GM18517 (cell line): ENCODE results near the gene HSH2D.
A peak's percentile ranks its signal among the peaks of the same experiment; 100 is the strongest.
"Not testable (repeated sequence)": the region's sequence is repeated elsewhere in the genome, so short reads cannot be mapped to it uniquely, and the experiment has no call there.

Experiments used
- ATAC-seq: cut with Tn5 transposase; IDR thresholded peaks from one replicate; pipeline ENCODE4 v1.9.1; 2021; ENCODE audit warnings: mild to moderate bottlenecking, moderate library complexity; ENCODE audit not compliant: unreplicated experiment

HSH2D gene

DNA sequence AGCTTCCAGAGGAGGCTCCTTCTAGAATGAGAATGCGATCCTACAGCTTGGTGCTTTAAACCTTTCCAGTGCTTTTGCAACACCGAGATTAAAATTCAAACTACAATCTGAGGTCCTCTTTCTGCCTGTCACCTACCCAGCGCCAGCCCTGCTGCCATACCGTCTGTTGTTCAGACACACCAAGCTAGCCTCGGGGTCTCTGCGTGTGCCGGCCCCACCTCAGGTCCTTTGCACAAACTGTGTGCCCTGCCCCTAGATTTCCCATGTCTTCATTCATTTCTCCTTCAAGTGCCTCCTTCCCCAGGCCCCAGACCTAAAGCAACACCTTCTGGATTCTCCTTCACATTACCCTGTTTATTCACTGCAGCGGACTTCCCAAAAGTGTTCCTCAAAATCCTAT, 11.1 kb downstream of the HSH2D start:
- no peak for ATAC-seq

DNA sequence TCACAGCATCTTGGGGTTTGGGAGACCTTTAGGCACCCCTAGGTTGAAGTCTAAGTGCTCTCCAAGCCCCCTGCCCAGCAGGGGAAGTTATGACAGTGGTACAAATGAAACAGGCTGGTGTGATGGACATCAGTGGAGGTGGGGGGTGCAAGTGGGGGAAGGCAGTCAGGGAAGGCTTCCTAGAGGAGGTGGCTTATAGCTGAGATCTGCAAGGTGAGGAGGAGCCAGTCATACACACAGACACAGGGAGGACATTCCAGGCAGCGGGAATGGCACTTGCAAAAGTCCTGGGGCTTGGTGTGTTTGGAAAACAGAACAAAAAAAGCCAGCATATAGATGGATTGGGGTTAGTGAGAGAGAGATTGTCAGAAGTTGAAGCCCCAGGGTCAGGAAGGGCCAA, 11.6 kb downstream of the HSH2D start:
- ATAC-seq: no peak

DNA sequence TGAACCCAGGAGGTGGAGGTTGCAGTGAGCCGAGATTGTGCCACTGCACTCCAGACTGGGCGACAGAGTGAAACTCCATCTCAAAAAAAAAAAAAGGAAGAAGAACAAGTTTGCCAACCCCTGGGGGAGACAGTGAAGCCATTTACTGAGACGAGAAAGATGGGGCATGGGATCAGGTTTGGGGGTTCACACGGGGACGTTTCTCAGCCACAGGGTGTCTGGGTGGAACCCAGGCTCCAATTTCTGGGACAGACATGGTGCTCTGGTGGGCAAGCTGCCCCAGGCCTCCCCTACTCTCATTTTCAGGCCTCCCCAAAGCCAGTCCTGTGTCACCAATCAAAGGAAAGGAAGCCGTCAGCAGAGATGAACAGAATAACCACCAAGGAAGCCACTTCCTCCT, 13.4 kb downstream of the HSH2D start:
- ATAC-seq: no peak

DNA sequence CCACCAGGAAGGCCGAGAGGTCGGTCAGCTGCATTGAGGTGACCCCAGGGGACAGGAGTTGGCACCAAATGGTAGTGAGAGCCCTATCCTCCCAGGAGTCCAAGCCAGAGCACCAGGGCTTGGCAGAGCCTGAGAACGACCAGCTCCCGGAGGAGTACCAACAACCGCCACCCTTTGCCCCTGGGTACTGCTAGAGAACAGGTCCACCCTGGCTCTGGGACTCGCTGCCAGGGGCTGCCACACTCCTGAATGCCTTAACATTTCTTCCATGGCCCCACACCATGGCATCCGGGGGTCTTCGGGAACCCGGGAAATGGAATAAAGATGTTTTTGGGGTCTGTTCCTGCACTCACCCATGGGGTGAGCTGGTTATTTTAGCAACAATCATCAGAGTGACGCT, 14.1 kb downstream of the HSH2D start:
- no peak for ATAC-seq

DNA sequence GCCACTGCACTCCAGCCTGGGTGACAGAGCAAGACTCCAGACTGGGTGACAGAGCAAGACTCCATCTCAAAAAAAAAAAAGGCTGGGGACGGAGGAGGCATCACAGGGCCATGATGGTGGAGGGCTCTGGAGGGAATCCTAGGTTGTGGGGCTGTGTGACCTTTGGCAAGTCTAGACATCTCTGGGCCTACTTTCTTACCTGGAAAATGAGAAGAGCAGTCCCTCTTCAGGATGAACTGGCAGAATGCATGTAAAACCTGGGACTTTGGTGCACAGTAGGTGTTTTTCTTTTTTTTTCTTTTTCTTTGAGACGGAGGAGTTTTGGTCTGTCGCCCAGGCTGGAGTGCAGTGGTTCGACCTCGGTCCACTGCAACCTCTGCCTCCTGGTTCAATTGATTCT, 16.2 kb downstream of the HSH2D start:
- no peak for ATAC-seq

DNA sequence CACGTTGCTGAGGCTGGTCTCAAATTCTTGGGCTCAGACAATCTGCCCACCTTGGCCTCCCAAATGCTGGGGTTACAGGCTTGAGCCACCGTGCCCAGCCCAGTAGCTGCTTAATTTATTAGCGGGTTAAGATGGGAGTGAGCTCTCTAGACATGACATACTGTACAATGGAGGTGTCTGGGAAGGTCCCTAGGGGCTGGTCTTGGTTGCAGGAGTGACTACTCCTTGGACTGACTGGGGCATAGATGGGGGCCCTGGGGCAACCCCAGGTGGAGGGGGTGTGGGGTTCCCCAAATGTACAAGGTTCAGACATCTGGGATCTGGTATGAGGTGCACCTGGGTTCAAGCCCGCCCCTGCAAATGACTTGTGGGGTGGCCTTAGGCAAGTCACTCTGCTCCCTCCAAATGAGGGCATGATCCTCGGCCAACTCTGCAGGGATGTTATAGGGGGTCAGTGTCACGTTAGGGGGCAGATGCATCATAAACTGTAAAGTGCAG, 17.0 kb downstream of the HSH2D start:
- ATAC-seq: no peak

DNA sequence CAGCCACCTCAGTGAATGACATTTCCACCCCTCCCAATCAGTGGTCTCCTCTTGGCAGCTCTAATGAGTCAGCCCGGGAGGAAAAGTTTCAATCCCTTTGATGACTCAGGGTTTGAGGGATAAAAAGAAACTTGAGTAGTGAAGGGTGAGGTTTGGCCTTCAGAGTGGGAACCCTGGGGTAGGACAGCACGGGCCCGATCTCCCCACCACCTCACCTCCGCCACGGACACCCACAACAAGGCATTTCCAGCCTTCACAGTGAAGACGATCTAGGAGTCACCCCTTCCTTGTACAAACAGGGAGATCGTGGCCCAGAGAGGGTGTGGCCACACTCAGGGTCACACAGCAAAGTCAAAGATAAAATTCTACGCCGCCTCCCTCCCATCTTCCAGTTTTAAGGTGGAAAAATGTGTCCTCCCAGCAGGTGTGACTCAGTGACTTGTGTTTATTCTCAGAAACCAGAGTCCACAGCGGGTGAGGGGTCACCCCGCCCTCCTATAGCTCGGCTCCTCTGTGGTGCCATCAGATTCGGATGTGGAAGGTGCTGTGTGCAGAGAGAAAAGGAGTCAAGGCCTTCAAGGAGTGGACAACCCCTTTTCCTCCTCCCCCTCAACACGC, 17.6 kb downstream of the HSH2D start:
- no peak for ATAC-seq

DNA sequence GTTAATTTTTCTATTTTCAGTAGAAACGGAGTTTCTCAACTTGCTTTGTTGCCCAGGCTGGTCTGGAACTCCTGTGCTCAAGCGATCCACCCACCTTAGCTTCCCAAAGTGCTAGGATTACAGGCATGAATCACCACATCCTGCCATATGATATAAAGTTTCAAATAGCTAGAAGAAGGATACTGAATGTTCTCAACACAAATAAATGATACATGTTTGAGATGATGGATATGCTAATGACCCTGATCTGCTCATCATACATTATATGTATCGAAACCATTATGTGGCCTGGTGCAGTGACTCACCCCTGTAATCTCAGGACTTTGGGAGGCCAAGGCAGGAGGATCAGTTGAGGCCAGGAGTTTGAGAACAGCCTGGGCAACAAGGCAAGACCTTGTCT, 18.4 kb downstream of the HSH2D start:
- no peak for ATAC-seq

DNA sequence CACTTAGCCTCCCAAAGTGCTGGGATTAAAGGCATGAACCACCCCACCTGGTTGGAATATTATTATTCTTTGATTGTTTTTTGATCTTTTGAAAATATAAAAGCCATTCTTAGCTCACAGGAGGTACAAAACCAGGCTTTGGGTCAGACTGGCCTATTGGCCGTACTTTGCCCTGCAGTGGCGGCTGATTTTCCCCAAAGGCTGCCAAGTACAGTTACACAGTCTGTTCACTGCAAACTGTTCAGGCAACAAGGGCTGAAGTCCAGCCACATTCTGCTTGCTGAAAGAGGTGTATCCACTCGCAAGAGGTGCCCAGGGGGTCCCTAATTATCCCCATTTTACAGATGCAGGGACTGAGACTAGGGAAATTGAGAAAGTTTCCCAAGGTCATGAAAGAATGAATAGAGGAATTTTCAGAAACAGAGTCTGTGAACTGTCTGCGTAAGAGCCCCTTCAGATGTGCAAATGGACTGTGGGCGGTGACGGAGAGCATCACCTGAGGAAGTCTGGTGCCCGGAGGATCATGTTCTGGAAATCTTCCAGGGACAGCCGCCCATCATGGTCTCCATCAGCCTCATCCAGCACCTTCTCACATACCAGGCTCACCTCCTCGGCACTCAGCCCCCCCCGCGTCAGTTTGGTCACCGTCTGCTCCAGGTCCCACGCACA, 20.9 kb downstream of the HSH2D start:
- ATAC-seq: no peak

DNA sequence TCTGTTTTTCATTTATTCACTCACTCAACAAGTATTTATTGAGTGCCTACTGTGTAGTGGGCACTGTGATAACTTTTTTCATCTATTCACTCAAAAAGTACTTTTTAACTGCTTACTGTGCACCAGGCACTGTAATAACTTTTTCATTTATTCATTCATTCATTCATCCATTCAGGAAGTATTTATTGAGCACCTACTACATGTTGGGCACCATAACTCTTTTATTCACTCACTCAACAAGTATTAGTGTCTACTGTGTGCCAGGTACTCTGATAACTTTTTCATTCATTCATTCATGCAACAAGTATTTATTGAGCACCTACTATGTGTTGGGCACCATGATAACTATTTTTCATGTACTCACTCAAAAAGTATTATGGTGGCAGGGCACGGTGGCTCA, 22.9 kb downstream of the HSH2D start:
- no peak for ATAC-seq

DNA sequence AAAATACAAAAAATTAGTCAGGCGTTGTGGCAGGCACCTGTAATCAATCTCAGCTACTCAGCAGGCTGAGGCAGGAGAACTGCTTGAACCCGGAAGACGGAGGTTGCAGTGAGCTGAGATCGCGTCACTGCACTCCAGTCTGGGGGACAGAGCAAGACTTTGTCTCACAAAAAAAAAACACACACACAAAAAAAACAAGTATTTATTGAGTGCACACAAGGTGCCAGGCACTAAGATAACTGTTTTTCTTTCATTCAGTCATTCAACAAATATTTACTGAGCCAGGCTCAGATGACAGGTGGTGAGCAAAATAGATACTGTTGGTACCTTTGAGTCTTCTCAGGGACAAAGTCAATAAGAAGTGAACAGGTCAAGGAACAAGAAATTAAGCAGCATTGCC, 23.6 kb downstream of the HSH2D start:
- no peak for ATAC-seq

DNA sequence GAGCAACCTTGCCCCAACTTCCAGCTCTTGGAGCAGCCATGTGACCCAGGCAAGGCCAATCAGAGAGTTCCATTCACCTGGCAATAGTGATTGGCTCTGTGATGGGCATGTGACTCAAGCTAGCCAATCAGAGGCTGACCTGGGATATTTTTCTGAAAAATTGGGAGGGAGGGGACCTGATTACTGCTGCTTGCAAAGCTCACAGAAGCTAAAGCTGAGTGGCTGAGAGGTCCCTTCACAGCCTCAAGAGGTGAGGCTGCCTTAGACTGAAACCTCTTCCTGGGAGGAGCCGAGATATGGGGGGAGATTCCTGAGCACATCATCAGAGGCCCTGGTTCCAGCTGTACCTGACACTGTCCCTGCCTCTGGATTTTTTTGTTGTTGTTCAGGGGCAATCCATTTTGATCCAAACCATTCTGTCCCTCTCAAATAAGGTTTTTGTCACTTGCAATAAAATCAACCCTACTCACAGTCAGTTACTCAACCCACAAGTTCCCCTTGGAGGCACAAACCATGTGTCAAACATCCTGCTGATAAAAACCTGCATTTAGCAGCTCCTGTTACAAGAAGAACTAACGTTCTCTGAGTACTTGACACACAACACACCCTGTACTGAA, 25.1 kb downstream of the HSH2D start:
- no peak for ATAC-seq

DNA sequence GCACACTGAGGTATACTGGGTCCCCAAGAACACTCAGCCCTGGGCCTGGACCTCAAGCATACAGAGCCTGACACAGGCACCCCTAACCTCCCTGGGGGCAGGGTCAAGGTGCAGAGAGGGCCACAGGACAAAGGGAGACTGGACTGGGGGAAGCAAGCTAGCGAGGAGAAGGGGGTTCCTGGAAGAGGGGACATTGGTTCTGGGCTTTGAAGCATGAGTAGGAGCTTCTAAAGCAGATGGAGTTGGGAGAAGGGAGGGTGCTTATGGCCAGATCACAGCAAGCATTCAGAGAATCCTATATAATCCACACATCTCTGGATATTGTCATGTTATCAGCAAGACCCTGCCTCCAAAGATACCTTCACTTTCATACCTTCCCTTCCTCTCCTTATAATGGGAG, 26.6 kb downstream of the HSH2D start:
- ATAC-seq: no peak

DNA sequence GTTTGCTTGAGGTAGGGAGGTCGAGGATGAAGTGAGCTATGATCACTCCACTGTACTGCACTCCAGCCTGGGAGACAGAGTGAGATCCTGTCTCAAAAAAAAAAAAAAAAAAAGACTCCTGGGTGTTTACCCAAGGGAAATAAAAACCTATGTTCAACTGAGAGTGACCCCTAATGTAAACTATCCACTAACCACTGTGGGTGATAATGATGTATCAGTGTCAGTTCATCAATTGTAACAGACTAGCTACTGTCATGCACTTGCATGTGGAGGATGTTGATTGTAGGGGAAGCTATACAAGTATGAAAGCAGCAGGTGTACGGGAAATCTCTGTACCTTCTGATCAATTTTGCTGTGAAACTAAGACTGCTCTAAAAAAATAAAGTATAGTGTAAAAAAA, 32.5 kb downstream of the HSH2D start:
- peak; percentile 61 for ATAC-seq

DNA sequence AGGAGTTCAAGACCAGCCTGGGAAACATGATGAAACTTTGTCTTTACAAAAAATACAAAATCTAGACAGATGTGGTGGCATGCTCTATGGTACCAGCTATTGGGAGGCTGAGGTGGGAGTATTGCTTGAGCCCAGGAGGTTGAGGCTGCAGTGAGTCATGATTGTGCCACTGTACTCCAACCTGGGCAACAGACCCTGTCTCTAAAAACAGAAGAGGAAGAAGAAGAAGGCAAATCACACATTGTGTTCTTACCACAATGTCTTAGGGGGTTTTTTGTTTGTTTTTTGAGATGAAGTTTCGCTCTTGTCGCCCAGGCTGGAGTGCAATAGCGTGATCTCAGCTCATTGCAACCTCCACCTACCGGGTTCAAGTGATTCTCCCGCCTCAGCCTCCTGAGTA, 35.4 kb downstream of the HSH2D start:
- not testable (repeated sequence) for ATAC-seq

DNA sequence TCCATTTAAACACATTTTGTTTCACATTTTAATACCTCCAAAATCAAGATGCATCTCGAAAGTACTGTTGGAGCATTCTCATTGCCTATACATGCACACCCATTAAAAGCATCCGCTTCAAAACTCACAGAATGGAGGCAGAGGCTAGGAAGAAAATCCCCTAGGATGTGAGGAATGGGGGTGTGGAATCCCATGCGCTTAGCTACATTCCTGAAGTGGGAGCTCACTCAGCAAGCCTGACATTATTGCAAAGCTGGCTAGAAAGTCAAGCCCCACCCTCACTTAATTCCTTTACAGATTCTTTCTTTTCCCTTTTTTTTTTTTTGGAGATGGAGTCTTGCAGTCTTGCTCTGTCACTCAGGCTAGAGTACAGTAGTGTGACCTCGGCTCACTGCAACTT, 37.1 kb downstream of the HSH2D start:
- ATAC-seq: no peak

DNA sequence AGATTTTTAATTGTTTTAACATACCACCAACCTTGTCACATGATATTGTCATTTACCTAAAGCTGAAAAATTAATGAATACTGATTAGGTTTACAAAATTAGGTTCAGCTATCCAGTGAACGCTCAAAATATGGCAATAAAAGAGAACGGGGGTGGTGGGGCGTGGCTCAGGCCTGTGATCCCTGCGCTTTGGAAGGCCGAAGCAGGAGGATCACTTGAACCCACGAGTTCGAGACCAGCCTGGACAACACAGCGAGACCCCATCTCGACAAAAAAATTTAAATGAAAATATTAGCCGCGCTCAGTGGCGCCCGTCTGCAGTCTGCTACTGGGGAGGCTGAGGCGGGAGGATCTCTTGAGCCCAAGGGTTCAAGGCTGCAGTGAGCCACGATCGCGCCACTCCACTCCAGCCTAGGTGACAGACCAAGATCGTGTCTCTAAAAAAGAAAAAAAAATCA, 41.2 kb downstream of the HSH2D start:
- ATAC-seq: peak; percentile 8

DNA sequence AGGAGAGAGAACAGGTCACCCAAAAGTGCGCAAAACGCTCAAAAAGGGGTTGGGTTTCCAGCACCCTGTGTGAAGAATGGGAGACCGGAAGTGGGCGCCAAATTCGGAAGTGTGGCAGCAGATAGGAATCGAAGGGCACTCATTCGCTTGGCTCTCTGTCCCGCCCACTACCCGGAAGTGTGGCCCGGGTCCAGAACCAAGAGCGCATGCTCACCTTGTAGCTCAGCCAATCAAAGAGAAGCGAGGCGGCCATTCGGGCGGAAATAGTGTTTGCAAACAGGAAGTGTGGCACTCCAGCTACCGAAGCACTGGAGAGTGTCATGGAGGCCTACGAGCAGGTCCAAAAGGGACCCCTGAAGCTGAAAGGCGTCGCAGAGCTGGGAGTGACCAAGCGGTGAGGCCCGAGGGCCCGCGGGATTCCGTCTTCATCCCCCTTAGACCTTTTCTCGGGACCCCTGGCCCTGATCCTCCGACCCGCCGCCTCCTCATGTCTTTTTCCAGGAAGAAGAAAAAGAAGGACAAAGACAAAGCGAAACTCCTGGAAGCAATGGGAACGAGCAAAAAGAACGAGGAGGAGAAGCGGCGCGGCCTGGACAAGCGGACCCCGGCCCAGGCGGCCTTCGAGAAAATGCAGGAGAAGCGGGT, 41.8 kb downstream of the HSH2D start, which contains the start of gene FAM32A:
Gene FAM32A, plus strand, starts transcription at position 288 of the 645 bp plus-strand sequence. Its CDS starts 33 bp downstream, at position 321.
- ATAC-seq: peak; percentile 79

DNA sequence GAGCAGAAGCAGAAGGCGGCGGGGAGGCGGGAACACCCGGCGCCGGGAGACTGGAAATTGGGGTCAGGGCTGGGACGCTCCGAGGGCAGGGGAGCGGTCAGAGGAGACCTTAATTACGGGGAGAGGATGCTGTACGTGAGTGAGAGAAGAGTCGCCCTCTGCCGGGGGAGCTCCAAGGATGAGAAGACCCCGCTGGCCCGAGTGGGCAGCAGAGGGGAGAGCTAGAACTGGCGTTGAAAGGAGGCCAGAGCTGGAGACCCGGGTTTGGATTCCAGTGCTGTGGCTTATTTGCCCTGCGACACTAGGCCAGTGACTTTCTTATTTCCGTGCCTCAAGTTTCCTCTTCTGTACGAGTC, 42.3 kb downstream of the HSH2D start:
- ATAC-seq: no peak

DNA sequence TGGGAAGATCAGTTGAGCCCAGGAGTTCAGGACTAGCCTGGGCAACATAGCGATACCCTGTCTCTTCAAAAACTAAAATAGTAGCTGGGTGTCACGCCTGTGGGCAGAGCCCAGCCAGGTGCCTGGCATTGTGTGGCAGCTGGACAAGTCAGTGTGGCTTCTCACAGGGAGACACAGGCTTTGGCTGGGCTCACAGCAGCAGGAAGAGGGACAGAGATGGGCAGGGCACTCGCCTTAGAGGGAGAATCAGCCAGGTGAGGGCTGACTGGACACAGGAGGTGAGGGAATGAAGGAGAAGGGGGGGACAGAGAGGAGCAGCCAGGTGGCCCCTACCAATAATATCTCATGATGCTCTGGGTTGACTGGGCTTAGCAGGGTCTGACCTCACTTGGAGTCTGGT, 45.0 kb downstream of the HSH2D start:
- ATAC-seq: no peak

DNA sequence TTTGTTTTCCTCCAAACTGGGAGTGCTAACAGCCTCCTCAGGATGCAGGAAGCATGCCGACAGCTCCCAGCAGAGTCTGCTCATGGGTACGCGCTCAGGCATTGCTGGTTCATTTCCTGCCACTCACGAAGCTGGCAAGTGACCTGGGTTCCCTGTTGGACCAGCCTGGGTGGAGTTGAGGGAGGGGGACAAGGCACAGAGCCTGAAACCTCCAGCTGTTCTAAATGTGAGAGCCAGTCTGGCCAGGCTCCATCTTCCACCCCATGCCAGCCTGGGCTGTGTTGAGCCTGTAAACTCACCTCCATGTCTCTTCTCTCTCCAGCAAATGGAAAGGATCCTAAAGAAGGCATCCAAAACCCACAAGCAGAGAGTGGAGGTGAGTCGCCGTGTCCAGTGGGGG, 46.7 kb downstream of the HSH2D start:
- ATAC-seq: no peak

DNA sequence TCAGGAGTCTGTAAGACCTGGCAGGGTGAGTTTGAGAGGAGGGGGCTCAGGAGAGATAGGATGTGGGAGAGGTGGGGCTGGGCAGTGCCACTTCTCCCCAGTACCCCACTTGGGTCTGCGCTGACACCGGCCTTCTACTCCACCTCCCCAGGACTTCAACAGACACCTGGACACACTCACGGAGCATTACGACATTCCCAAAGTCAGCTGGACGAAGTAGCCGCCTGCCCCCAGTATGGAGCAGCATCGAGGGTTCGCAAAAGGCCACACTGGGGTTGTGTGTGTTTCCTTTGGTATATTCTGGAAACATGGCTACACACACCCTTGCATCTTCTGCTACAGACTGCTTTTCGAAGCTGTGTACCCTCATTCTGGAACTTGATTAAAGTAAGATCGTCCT, 47.3 kb downstream of the HSH2D start:
- no peak for ATAC-seq
